HG02885 (cell line): ENCODE data around the gene BBS10.
"Not testable (repeated sequence)": the region's sequence is repeated elsewhere in the genome, so short reads cannot be mapped to it uniquely, and the experiment has no call there.

Experiments
- ATAC-seq: cut with Tn5 transposase; IDR thresholded peaks from one replicate; pipeline ENCODE4 v1.9.1; 2021; ENCODE audit warnings: mild to moderate bottlenecking; ENCODE audit not compliant: unreplicated experiment, poor library complexity

The BBS10 gene

DNA sequence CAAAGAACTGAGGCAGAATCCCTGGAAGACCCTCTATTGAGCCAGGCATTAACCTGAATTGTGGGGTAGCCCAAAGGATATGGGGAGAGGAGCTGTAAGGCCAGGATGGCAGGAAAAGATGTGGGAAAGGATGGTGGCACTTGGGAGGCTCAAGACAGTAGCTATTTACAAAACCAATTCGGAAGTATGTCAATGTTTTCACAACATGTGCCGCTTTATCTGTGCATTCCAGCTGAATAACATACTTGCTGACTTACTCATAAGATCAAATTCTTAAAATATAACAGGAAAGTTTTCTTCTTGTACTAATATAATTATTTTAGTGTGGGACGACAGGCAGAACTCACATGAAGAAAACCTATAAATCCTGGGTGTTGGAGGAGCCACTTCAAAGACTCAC lies 10.6 kb downstream of the BBS10 start:
- ATAC-seq: no peak

- ATAC-seq: no peak
Observed at GRCh38 chr12:76332606-76333005, 15.6 kb downstream of the BBS10 start.

GRCh38 chr12:76329606-76330005 lies 18.6 kb downstream of the BBS10 start:
- no peak for ATAC-seq

DNA sequence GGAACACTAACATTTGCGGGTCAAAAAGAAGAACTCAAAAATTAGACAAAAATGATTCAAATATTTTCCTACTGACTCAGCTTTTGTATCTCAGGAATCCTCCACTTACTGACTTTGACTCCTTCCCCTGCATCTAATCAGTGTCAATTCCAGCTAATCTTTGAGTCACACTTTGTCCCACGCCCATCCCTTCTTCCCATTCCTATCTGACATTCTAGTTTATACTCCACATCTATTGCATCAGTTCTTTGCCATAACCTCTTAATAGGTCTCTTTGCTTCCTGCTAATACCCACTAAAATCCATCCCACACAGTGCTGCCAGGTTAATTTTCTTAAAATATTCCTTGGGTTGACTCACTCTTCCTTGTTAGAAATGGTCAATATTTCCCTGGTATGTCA lies 19.1 kb downstream of the BBS10 start:
- no peak for ATAC-seq

DNA sequence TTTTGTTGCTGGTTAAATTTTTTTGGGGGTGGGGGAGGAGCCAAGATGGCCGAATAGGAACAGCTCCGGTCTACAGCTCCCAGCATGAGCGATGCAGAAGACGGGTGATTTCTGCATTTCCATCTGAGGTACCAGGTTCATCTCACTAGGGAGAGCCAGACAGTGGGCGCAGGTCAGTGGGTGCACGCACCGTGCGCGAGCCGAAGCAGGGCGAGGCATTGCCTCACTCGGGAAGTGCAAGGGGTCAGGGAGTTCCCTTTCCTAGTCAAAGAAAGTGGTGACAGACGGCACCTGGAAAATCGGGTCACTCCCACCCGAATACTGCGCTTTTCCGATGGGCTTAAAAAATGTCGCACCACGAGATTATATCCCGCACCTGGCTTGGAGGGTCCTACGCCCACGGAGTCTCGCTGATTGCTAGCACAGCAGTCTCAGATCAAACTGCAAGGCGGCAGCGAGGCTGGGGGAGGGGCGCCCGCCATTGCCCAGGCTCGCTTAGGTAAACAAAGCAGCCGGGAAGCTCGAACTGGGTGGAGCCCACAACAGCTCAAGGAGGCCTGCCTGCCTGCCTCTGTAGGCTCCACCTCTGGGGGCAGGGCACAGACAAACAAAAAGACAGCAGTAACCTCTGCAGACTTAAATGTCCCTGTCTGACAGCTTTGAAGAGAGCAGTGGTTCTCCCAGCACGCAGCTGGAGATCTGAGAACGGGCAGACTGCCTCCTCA lies 28.5 kb downstream of the BBS10 start:
- ATAC-seq: not testable (repeated sequence)

GRCh38 chr12:76318773-76319594 lies 29.2 kb downstream of the BBS10 start:
- no peak for ATAC-seq

DNA sequence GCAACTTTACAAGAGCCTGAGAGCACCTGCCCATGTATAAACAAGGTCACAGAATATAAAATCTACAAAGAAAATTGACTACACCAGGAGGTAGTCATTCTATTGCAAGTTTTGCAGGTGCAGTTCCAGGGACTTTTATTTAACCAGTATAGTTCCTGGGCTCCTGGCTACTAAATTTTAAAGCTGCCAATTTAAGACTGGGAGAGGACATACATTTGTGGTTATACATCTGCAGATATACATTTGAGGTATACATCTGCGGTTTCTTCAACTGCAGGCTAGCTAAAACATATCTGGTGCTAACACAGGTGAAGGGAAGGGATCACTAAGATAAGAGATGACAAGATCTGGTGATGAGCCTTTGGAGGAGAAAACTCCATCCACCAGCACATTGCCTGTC lies 30.2 kb downstream of the BBS10 start:
- no peak for ATAC-seq

DNA sequence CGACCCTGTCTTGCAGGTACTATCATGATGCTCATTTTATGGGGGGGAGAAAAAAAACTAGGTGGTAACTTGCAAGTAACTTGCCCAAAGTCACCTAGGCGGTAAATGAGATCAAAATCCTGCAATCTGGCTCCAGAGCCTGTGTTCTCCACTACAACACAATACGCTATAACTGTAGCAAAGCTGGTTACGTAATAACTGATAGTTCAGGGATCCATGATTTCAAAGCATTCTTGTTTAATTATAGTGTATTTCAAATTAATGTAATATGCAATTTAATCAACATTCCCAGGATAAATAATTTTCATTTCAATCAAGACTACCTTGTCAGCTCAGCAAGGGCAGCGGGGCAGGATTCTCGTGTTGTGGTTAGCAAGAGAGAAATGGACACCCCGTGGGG lies 31.7 kb downstream of the BBS10 start:
- ATAC-seq: no peak

DNA sequence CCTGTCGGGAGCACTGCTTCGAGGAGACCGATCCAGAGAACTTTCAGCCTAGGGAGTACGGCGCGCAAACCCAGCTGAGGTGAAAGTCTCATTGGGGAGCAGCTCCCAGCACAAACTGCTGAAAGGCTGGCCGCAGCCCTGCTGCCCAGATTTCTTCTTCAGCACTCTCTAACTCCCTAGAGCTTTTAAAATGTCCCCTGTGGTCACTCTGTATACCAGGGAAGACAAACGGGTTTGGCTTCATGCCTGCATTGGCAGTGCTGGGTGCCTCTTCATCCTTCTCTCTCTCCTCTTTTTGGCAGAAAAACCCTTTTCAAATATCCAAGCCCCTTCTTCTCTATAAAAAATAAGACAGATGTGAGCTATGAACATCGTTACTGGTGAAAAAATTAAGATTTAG lies 34.9 kb downstream of the BBS10 start:
- no peak for ATAC-seq

DNA sequence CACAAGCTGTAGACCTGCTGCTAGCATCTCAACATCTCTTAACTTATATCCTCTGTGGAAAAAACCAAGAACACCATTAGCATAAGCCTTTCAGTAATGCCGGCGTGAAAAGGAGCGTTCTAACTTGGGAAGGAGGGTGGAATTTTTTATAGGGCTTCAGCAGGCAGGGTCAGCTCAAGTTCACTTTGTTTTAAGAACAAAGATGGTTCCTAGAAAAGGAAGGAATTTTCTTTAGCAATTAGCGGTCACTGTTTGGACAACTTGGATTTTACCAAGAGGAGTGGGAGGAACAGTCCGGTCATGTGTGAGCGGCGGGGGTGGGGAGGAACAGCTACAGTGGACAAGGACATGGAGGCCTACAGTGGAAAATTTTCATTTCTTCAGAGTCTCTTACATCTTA lies 35.9 kb downstream of the BBS10 start:
- ATAC-seq: no peak

- ATAC-seq: no peak
Observed at GRCh38 chr12:76311796-76312195, 36.4 kb downstream of the BBS10 start.

- no peak for ATAC-seq
Observed at GRCh38 chr12:76310110-76310509, 38.1 kb downstream of the BBS10 start.

DNA sequence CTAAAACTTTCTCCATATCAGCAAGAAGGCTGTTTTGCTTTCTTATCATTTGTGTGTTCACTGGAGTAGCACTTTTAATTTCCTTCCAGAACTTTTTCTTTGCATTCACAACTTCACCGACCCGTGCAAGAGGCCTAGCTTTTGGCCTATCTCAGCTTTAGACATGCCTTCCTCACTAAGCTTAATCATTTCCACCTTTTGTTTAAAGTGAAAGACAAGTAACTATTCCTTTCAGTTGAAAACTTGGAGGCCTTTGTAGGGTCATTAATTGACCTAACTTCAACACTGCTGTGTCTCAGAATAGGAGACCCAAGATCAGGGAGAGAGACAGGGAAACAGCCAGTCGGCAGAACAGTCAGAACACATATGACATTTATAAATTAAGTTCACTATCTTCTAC lies 39.3 kb downstream of the BBS10 start:
- no peak for ATAC-seq

DNA sequence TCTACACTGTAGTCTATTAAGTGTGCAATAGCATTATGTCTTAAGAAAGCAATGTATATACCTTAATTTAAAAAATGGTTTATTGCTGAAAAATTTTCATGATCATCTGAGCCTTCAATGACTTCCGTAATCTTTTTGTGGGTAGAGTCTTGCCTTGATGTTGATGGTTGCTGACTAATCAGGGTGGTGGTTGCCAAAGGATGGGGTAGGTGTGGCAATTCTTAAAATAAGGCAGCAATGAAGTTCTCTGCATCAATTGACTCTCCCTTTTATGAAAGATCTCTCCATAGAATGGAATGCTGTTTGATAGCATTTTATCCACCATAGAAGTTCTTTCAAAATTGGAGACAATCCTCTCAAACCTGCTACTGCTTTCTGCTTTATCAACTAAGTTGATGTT lies 41.1 kb downstream of the BBS10 start:
- ATAC-seq: no peak

DNA sequence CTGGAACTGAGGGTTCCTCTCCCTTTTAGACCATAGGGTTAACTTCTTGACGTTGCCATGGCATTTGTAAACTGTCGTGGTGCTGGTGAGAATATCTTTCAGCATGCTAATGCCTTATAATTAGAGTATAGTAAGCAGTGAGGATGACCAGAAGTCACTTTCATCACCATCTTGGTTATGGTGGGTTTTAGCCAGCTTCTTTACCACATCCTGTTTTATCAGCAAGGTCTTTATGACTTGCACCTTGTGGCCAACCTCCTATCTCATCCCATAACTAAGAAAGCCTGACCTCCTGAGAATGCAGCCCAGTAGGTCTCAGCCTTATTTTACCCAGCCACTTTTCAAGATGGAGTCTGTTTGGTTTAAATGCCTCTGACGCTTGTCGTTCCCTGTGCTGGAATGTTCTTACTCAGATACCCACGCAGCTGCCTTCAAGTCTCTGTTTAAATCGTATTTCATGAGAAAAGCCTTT lies 44.2 kb downstream of the BBS10 start:
- no peak for ATAC-seq

GRCh38 chr12:76303365-76303764 lies 44.9 kb downstream of the BBS10 start:
- no peak for ATAC-seq

DNA sequence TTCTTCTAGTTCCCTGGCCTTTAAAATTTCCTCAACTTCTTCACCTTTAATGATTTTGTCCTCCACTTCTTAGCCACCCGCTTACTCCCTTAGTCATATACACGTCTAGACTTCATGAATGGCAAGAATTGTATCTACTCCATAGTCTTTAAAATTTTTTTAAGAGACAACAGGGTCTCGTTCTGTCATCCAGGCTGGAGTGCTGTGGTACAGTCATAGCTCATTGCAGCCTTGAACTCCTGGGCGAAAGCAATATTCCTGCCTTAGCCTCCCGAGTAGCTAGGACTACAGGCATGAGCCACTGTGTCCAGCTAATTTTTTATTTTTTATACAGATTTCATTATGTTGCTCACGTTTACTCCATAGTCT lies 47.9 kb downstream of the BBS10 start:
- ATAC-seq: no peak

DNA sequence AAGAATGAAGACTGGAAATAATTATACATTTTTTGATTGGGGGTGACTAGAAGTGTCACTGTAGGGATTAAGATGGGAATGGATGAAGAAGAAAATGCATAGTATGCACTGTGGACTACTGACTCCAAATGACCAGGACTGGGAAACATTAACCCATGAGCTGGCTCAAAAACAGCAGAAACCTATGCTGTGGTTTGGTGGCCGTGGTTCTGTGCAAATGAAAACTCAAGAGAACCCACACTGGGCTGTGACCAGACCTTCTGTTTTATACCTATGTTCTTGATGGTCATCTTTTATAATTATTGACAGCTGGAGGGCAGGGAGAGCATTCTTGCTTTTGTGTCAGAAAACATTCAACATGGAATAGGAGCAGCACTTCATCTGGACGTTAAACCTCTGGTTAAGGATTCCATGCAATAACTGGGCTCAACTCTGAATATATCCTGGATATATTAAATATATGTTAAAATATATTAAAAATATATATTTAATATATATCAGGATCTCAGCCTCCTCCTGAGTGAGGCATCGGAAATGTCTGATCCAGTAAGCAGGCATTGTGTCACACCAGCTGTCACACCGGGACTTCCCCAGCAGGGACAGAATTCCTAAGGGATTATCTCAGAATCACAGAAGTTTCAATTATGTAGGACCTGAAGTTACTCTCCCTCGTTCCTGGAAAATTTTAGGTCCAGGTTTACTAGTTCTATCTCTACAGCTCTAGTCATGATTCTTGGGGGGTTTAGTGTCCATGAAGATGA lies 48.5 kb downstream of the BBS10 start:
- no peak for ATAC-seq
